ENCODE data around the gene ACTA2.

The ACTA2 gene

GRCh38 chr10:88980800-88981199 lies 28.2 kb upstream of the ACTA2 start:
- Histone ChIP-seq H3K9me3 (ENCODE audit: insufficient read depth, low read length) (no peaks in the 10 kb centered on the region), H3K4me2 (ENCODE audit: low read depth, low read length, poor library complexity, severe bottlenecking) (no peak overlapping the region), H3K79me2 (ENCODE audit: insufficient read depth, low read length) (no peaks in the 10 kb centered on the region), H3K27me3 (ENCODE audit: low read length) (no peaks in the 10 kb centered on the region), H3K36me3 (ENCODE audit: low read length) (no peaks in the 10 kb centered on the region), H3K4me3 (ENCODE audit: insufficient read depth, low read length, poor library complexity, severe bottlenecking) (no peak overlapping the region), H3K27ac (ENCODE audit: low read depth, low read length) (no peak overlapping the region), H3K9me2 (replicated peaks; ENCODE audit: insufficient read depth, low read length) (no peaks in the 10 kb centered on the region), H3K9ac (ENCODE audit: low read length) (no peak overlapping the region), H3F3A (ENCODE audit: insufficient read depth) (no peaks in the 10 kb centered on the region), H2AFZ (ENCODE audit: low read depth, low read length, severe bottlenecking) (no peak overlapping the region), H4K20me1 (ENCODE audit: low read depth, low read length) (no peaks in the 10 kb centered on the region)
- TF ChIP-seq, protein P1, sequence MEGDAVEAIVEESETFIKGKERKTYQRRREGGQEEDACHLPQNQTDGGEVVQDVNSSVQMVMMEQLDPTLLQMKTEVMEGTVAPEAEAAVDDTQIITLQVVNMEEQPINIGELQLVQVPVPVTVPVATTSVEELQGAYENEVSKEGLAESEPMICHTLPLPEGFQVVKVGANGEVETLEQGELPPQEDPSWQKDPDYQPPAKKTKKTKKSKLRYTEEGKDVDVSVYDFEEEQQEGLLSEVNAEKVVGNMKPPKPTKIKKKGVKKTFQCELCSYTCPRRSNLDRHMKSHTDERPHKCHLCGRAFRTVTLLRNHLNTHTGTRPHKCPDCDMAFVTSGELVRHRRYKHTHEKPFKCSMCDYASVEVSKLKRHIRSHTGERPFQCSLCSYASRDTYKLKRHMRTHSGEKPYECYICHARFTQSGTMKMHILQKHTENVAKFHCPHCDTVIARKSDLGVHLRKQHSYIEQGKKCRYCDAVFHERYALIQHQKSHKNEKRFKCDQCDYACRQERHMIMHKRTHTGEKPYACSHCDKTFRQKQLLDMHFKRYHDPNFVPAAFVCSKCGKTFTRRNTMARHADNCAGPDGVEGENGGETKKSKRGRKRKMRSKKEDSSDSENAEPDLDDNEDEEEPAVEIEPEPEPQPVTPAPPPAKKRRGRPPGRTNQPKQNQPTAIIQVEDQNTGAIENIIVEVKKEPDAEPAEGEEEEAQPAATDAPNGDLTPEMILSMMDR (IDR thresholded peaks at IDR 0.05; ENCODE audit: insufficient read depth, low read length, poor library complexity, severe bottlenecking) = no peak
- TF ChIP-seq EZH2phosphoT487 (conservative IDR thresholded peaks at IDR 0.05; ENCODE audit: low read length) = no peak

DNA sequence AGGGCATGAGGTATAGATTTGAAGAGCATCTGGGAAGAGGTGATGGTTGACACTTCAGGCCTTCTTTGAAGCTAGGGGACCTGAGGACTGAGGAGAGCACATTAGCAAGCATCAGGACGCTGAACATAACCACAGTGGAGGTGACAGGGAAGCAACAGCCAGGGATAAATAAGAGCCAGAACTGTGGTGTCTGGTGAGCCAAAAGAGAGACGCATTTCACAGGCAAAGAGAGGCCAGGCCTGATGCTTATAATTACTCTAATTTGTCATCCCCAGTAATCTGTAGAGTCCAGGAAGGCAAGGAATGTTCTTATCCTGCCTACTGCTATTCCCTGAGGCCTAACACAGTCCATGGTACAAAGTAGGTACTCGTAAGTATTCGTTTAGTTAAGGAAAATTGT lies 27.7 kb upstream of the ACTA2 start:
- no peak overlapping the region for H3K4me3 ChIP-seq (ENCODE audit: insufficient read depth, low read length, poor library complexity, severe bottlenecking)
- no peaks in the 10 kb centered on the region for H4K20me1 ChIP-seq (ENCODE audit: low read depth, low read length)
- H3K9me2 ChIP-seq (replicated peaks; ENCODE audit: insufficient read depth, low read length) = no peaks in the 10 kb centered on the region
- no peak overlapping the region for H2AFZ ChIP-seq (ENCODE audit: low read depth, low read length, severe bottlenecking)
- no peaks in the 10 kb centered on the region for H3K27me3 ChIP-seq (ENCODE audit: low read length)
- H3K9me3 ChIP-seq (ENCODE audit: insufficient read depth, low read length) = no peaks in the 10 kb centered on the region
- H3F3A ChIP-seq (ENCODE audit: insufficient read depth) = no peaks in the 10 kb centered on the region
- no peaks in the 10 kb centered on the region for H3K79me2 ChIP-seq (ENCODE audit: insufficient read depth, low read length)
- no peak overlapping the region for H3K9ac ChIP-seq (ENCODE audit: low read length)
- no peak overlapping the region for H3K27ac ChIP-seq (ENCODE audit: low read depth, low read length)
- TF ChIP-seq EZH2phosphoT487 (conservative IDR thresholded peaks at IDR 0.05; ENCODE audit: low read length) = no peak
- TF ChIP-seq, protein P1 (IDR thresholded peaks at IDR 0.05; ENCODE audit: insufficient read depth, low read length, poor library complexity, severe bottlenecking) = no peak
- H3K4me2 ChIP-seq (ENCODE audit: low read depth, low read length, poor library complexity, severe bottlenecking) = no peak overlapping the region
- no peaks in the 10 kb centered on the region for H3K36me3 ChIP-seq (ENCODE audit: low read length)

- Histone ChIP-seq H2AFZ (ENCODE audit: low read depth, low read length, severe bottlenecking) (no peak overlapping the region), H4K20me1 (ENCODE audit: low read depth, low read length) (no peaks in the 10 kb centered on the region), H3K4me2 (ENCODE audit: low read depth, low read length, poor library complexity, severe bottlenecking) (no peak overlapping the region), H3K4me3 (ENCODE audit: insufficient read depth, low read length, poor library complexity, severe bottlenecking) (no peak overlapping the region), H3K9me3 (ENCODE audit: insufficient read depth, low read length) (no peaks in the 10 kb centered on the region), H3K36me3 (ENCODE audit: low read length) (no peaks in the 10 kb centered on the region), H3K27ac (ENCODE audit: low read depth, low read length) (no peak overlapping the region), H3K9me2 (replicated peaks; ENCODE audit: insufficient read depth, low read length) (no peaks in the 10 kb centered on the region), H3F3A (ENCODE audit: insufficient read depth) (no peaks in the 10 kb centered on the region), H3K79me2 (ENCODE audit: insufficient read depth, low read length) (no peaks in the 10 kb centered on the region), H3K9ac (ENCODE audit: low read length) (no peak overlapping the region), H3K27me3 (ENCODE audit: low read length) (no peaks in the 10 kb centered on the region)
- TF ChIP-seq, protein P1 (IDR thresholded peaks at IDR 0.05; ENCODE audit: insufficient read depth, low read length, poor library complexity, severe bottlenecking) = no peak
- no peak for TF ChIP-seq EZH2phosphoT487 (conservative IDR thresholded peaks at IDR 0.05; ENCODE audit: low read length)
Measured at GRCh38 chr10:88979603-88980002, 27.0 kb upstream of the ACTA2 start.
